Astrocyte of the spinal cord (primary cell): ENCODE results near the gene FAH.
A peak's percentile ranks its signal among the peaks of the same experiment; 100 is the strongest.

ENCODE experiments used
- DNase-seq: peaks from one replicate; pipeline ENCODE4 v3.0.0; 2011; ENCODE audit warnings: low read depth, low spot score
- H3K4me3 ChIP-seq: 2 replicates; pipeline ENCODE4 v1.5.1; 2011; ENCODE audit warnings: low read depth, mild to moderate bottlenecking, low read length, moderate library complexity
- in situ Hi-C: cut with HindIII; loops from 2 replicates; pipeline ENCODE4 v1.10.0; 2017; ENCODE audit warnings: low sequenced_read_pairs
- TF ChIP-seq, protein P1 (sequence below): IDR thresholded peaks from 2 replicates; pipeline ENCODE4 v1.5.1; 2012; ENCODE audit warnings: low read depth, mild to moderate bottlenecking, low read length, inconsistent platforms

Gene FAH

DNA sequence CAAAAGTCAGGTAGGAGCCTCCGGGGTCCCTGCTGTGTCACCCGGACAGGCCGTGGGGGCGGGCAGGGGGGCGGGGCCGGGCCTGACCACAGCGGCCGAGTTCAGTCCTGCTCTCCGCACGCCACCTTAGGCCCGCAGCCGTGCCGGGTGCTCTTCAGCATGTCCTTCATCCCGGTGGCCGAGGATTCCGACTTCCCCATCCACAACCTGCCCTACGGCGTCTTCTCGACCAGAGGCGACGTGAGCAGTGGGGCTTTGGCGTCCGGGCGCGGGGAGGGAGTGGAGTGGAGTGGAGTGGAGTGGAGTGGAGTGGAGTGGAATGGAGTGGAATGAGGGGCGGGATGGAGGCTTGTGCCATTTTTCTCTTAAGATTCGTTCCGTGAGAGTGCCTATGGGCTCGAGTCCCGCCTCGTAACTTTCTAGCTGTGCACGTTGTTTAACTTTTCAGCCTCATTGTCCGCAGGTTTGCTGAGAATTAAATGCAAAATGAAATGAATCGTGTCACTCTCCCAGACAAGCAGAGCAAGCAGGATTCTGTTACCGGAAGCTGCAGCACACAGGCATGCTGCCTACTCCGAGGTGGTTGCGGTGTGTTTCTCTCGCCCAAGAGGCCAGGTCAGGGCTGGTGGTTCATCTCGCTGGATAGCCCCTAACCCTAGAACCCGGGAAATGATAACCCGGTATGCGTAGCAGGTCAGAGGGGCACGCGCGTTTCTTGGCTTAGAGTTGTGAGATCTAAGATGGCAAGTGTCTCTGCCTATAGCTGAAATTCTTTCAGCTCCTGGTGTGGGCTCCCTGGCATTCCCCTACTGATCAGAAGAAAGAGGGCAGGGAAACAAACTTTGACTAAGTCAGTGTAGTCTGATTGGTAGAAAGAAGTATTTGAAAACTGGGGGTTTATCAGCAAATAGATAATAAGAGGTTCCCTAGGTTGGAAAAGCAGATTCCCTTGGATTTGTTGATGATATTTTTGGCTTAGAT is at the start of gene FAH:
Gene FAH, plus strand, starts transcription at position 104 of the 981 bp plus-strand sequence. Its CDS starts 56 bp downstream, at position 160.
- in situ Hi-C loops, result no loop called here
- TF ChIP-seq, protein P1, sequence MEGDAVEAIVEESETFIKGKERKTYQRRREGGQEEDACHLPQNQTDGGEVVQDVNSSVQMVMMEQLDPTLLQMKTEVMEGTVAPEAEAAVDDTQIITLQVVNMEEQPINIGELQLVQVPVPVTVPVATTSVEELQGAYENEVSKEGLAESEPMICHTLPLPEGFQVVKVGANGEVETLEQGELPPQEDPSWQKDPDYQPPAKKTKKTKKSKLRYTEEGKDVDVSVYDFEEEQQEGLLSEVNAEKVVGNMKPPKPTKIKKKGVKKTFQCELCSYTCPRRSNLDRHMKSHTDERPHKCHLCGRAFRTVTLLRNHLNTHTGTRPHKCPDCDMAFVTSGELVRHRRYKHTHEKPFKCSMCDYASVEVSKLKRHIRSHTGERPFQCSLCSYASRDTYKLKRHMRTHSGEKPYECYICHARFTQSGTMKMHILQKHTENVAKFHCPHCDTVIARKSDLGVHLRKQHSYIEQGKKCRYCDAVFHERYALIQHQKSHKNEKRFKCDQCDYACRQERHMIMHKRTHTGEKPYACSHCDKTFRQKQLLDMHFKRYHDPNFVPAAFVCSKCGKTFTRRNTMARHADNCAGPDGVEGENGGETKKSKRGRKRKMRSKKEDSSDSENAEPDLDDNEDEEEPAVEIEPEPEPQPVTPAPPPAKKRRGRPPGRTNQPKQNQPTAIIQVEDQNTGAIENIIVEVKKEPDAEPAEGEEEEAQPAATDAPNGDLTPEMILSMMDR, result no peak
- H3K4me3 ChIP-seq, result peak within 1 kb of the TSS; percentile 66
- peak; percentile 62 for DNase-seq

DNA sequence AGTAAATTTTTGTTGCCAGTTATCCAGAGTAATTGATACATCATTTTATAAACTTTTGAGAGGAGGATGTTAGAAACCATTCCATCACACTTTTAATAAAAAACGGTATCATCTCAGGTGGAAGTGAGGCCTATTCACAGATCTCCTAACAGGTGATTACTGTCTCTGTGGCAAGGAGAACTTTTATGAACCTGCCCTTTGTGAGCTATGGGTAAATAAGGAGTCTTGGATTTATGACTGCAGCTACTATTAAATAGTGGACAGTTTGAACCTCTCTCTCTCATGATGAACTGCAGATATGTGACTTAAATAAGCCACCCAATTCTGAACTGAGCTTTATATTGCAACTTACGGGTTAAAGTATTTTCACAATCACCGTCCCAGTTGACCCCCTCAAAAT is 47.6 kb upstream of the FAH start:
- in situ Hi-C loops, result no loop called here
- DNase-seq, result no peak
- H3K4me3 ChIP-seq, result no peak overlapping the region
- TF ChIP-seq, protein P1, result no peak

DNA sequence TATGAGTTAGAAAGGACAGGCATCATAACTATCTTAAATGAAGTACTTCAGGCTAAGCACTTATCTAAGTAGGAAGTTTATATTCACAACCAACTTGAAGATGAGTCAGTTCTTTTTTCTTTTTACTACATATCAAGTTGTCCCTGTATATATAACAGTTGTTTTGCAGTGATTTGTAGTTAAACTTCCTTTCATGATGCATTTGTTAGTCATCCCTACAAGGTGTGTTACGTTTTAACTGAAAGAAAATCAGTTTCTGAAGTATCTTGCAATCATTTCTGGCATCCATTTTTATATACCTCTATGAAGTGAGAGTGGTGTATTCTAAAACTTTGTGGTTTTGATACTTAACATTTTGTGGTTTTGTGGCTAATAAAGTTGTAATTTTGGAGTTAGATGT is 47.2 kb upstream of the FAH start:
- peak; percentile 67 for DNase-seq
- H3K4me3 ChIP-seq, result no peak overlapping the region
- TF ChIP-seq, protein P1, result no peak
- in situ Hi-C loops, result no loop called here

DNA sequence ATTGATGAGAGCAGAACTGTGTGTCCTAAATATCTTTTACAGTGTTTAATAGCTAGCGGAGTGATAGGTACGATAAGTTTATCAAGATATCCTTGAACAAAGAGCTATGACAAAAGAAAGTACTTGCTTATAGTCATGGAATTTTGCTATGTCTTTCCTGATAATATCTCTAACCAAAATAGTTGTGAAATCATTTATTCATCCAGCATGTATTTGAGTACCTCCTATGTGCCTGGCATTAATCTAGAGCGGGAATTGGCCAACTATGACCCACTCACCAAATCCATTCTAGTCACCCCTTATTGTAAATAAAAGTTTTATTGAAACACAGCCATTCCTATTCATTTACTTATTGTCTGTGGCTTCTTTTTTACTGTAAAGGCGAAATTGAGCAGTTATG is 46.7 kb upstream of the FAH start:
- TF ChIP-seq, protein P1, result no peak
- DNase-seq, result no peak
- no peak overlapping the region for H3K4me3 ChIP-seq
- in situ Hi-C loops, result no loop called here

DNA sequence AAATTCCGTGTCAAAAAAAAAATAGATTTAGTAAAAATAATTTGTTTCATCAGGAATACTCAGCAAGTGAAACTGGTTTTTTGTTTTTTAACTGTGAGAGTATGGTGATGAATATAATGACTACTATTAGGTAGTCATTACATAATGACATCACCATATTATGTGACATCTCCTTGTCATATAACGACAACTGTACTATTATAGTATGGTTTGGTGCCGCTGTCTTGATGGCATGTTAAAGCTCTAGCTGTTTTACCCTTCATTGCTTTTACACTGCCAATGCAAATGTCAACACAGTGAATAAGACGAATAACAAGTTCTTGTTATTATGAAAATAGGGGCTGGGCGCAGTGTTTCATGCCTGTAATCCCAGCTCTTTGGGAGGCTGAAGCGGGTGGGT is 45.6 kb upstream of the FAH start:
- no peak overlapping the region for H3K4me3 ChIP-seq
- DNase-seq, result no peak
- in situ Hi-C loops, result no loop called here
- TF ChIP-seq, protein P1, result no peak

DNA sequence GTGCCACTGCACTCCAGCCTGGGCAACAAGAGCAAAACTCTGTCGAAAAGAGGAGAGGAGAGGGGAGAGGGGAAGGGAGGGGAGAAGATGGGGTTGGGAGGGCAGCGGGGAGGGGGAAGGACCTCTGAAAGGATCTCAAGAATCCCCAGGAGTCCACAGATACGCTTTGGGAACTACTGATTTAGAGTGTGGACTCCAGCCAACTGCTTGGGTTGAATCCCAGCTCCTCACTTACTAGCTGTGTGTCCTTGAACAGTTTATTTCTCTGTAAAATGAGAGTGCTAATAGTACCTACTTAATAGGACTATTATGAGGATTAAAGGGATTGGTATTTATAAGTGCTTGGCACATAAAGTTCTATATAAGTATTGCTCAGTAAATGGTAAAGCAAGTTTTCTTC is 45.0 kb upstream of the FAH start:
- TF ChIP-seq, protein P1, result no peak
- no peak for DNase-seq
- in situ Hi-C loops, result no loop called here
- H3K4me3 ChIP-seq, result no peak overlapping the region
